Kidney (tissue), 14 donors: ENCODE results near the gene PDHB. TPM values are rescaled to one million over a fixed set of nuclear protein-coding genes. Genes with fewer than 3 reads are reported as not detected.

Experiments
- DNase-seq, 5 donors: peaks; one replicate each; pipeline ENCODE4 v3.0.0-alpha.2; 2013 to 2020
- FAIRE-seq: peaks from 2 replicates; lab custom pipeline; 2012; peaks lifted over from hg19 to GRCh38; lab: Jason Lieb, UNC
- H3K27ac ChIP-seq, 2 donors: one replicate each; pipeline ENCODE4 v1.7.0; 2013; ENCODE audit warnings: low read depth in 2 of 2, low read length in 2 of 2, inconsistent platforms in 1 of 2
- H3K27me3 ChIP-seq: one replicate; pipeline ENCODE4 v1.7.1; 2013; ENCODE audit warnings: low read length, inconsistent platforms; ENCODE audit not compliant: control insufficient read depth, insufficient read depth
- H3K36me3 ChIP-seq, 3 donors: one replicate each; pipeline versions ENCODE4 v1.7.0 to v1.7.1; 2013; ENCODE audit warnings: low read length in 3 of 3, control low read depth in 1 of 3, inconsistent platforms in 1 of 3; ENCODE audit not compliant: insufficient read depth in 3 of 3, control insufficient read depth in 2 of 3
- H3K4me1 ChIP-seq, 3 donors: one replicate each; pipeline versions ENCODE4 v1.7.0 to v1.7.1; 2013; ENCODE audit warnings: low read length in 3 of 3, inconsistent platforms in 1 of 3, low read depth in 1 of 3; ENCODE audit not compliant: control insufficient read depth in 2 of 3, insufficient read depth in 2 of 3
- H3K4me3 ChIP-seq, 3 donors: one replicate each; pipeline versions ENCODE4 v1.7.0 to v1.8.1; 2013; ENCODE audit warnings: low read length in 3 of 3, control low read depth in 1 of 3, inconsistent platforms in 1 of 3
- H3K9ac ChIP-seq, 3 donors: one replicate each; pipeline versions ENCODE4 v1.7.0 to v1.7.1; 2013; ENCODE audit warnings: low read length in 3 of 3, control low read depth in 1 of 3, inconsistent platforms in 1 of 3
- H3K9me3 ChIP-seq, 3 donors: one replicate each; pipeline versions ENCODE4 v1.7.0 to v1.7.1; 2013; ENCODE audit warnings: low read length in 3 of 3, control low read depth in 1 of 3, inconsistent platforms in 1 of 3; ENCODE audit not compliant: control insufficient read depth in 2 of 3, insufficient read depth in 1 of 3
- intact Hi-C: fragments of 100-400 bp; cut with DNase I; formaldehyde crosslinking; loops from one replicate; pipeline ENCODE4 v1.11.1; 2022
- polyA plus RNA-seq: library from polyadenylated mRNA; stranded (reverse); fragments of 350-450 nt; fragmentation: Illumina TruSeq; extraction: RNeasy Lipid Tissue Mini Kit (QIAGEN cat#74804); gene quantifications from one replicate; pipeline ENCODE4 v1.2.3, GENCODE V29; 2014; ENCODE audit warnings: low read depth, low replicate concordance; ENCODE audit not compliant: insufficient read depth
- total RNA-seq: library from RNA; stranded (reverse); fragmentation: NEBNext Ultra II Directional; extraction: Animal tissue kit (Norgen Biotek cat#: 25700); gene quantifications from one replicate; pipeline ENCODE4 v1.2.1, GENCODE V29; 2021
- TF ChIP-seq, protein P1 (sequence below): IDR thresholded peaks from 3 replicates; pipeline ENCODE4 v1.5.1; 2012; ENCODE audit warnings: mild to moderate bottlenecking, moderate library complexity, borderline replicate concordance; ENCODE audit not compliant: insufficient read depth; ENCODE audit errors: extremely low read depth
- donor health status: control.
- donor health status: control.
- donor health status: control.
- donor health status: control.
- donor health status: control.
- donor health status: DM: yes; HTN: yes; CAD: no.
- donor health status: Normal renal cell carcinoma (clear cell type).

PDHB gene
- total and polyA plus RNA-seq, 2 donors from 2014 or later = 71.7 to 138 TPM

DNA sequence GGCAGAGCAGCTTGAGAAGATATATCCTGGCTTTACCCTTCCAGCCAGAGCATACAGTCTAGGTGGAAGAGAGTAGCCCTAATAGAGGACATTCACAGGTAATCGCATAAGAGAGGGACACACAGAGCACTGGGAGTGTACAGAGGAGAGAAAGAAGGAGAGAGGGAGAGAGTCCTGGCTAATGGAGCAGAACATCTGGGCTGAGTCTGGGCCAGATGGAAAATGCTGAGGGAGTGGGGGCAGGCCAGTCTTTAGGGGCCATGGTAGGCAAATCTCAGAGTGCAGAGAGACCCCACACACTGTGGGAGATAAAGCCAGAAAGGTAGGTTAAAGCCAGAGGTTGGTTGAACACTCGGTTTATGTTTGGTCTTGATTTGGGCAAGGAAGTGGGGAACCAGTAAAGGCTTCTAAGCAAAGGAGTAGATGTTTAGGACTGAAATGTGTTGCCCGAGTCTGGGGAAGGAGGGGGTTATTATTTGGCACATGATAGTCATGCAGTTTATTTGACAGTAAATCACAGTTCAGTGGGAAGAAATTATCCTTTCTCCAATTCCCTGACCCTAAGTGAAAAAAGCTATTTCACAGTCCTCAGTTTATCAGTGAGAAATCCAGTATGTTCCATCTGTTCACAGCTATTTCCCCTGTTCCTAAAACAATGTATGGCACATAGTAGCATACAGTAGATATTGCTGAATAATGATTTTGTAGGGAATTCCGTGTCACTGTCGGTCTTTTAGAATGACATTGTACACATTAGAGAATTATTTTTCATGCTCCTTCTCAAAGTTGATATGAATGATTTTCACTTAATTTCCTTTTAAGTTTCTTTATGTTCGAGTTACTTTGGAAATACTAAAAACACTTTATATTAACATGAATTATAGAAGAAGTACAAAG lies 45.7 kb downstream of the PDHB start:
- Histone ChIP-seq H3K36me3 (peaks cover 0 to 6% (median 4%) of the 10 kb centered on the region in 3 donors), H3K27ac (peak overlapping the region; percentile 49 to 53), H3K4me3 (no peak overlapping the region), H3K4me1 (peaks cover 8 to 28% (median 22%) of the 10 kb centered on the region in 3 donors), H3K9ac (no peak overlapping the region), H3K27me3 (no peaks in the 10 kb centered on the region), H3K9me3 (no peaks in the 10 kb centered on the region)
- DNase-seq (peak in 2 of 5 donors; percentile 36 to 59), FAIRE-seq (no peak)
- TF ChIP-seq, protein P1, sequence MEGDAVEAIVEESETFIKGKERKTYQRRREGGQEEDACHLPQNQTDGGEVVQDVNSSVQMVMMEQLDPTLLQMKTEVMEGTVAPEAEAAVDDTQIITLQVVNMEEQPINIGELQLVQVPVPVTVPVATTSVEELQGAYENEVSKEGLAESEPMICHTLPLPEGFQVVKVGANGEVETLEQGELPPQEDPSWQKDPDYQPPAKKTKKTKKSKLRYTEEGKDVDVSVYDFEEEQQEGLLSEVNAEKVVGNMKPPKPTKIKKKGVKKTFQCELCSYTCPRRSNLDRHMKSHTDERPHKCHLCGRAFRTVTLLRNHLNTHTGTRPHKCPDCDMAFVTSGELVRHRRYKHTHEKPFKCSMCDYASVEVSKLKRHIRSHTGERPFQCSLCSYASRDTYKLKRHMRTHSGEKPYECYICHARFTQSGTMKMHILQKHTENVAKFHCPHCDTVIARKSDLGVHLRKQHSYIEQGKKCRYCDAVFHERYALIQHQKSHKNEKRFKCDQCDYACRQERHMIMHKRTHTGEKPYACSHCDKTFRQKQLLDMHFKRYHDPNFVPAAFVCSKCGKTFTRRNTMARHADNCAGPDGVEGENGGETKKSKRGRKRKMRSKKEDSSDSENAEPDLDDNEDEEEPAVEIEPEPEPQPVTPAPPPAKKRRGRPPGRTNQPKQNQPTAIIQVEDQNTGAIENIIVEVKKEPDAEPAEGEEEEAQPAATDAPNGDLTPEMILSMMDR = no peak
- intact Hi-C loops = no loop called here

DNA sequence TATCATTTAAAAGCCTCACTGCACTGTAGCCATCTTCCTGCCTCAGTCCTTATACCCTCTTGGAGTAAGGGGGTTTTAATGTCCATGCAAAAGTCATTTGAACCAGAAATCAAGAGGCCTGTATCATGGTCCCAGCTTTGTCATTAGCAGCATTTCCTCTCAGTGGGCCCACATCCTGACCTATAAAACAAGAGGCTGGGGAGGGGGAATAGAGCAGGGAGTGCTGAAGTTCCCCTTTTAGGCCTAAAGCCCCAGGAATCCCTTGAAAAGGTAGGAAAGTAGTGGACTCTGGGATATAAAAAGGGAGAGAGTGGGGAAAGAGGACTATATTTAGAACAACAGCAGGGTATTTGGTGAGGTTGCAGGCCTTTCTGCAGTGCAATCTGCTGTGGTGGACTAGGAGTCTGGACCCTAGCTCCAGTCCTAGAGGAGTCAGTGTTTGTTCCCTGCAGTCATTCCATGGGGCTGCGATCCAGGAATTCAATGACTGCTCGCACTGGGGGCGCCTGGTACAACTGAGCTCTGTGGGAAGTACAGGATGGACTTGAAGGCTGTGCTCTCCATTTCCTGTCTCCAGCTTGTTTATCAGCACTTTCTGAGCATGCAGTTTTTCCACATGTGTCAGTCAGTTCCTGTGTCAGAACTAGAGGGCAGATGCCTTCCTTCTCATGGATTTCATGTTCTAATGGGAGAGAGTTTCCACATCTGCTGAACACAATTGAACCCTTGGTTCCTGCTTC lies 46.8 kb downstream of the PDHB start:
- intact Hi-C loops = no loop called here
- no peaks in the 10 kb centered on the region for H3K27me3 ChIP-seq
- H3K9ac ChIP-seq = peak overlapping the region in 1 of 3 donors; percentile 32
- no peak for FAIRE-seq
- no peak overlapping the region for H3K4me3 ChIP-seq
- TF ChIP-seq, protein P1 = no peak
- H3K36me3 ChIP-seq = peaks cover 0 to 6% (median 4%) of the 10 kb centered on the region in 3 donors
- DNase-seq = peak in 4 of 5 donors; percentile 21 to 77 (median 46)
- H3K27ac ChIP-seq = peak overlapping the region; percentile 49 to 53
- H3K4me1 ChIP-seq = peaks cover 8 to 28% (median 22%) of the 10 kb centered on the region in 3 donors
- H3K9me3 ChIP-seq = no peaks in the 10 kb centered on the region

DNA sequence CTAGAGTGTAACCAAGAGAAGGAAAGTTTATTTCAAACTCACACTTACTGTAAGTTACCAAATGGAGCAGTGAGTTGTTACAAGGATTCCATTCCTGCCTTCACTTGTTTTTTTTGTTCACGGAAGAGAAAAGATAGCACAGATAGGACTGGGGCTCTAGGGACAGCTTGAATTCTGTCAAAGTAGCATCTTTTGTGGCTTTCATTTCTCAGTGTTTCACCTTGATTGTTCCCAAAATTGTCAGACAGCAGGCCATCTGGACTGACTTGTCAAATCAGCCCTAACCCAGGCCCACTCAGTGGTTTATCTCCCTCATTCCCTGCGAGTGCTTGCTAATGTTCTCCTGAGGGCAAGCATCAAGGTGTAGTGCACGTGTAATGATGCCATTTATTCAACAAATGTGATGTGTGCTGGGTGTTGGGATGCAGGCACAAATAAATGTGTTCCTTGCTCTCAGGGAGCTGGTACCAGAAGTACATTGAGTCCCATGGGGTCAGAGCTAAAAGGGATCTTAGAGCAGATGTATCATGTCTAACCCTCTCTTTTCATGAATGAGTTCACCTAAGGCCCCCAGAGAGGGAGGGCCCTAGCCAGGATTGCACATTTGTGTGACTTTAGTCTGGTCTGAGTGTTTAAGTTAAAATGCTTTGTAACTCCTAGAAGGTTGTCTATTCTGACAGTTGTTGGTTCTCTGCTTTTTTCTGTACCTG lies 49.1 kb downstream of the PDHB start:
- Histone ChIP-seq H3K27ac (no peak overlapping the region), H3K9me3 (no peaks in the 10 kb centered on the region), H3K27me3 (no peaks in the 10 kb centered on the region), H3K9ac (no peak overlapping the region), H3K4me3 (no peak overlapping the region), H3K36me3 (peaks cover 0 to 6% (median 4%) of the 10 kb centered on the region in 3 donors), H3K4me1 (peaks cover 8 to 28% (median 16%) of the 10 kb centered on the region in 3 donors)
- FAIRE-seq (no peak), DNase-seq (no peak)
- intact Hi-C loops = no loop called here
- TF ChIP-seq, protein P1 = no peak
